Measurements from ENCODE around the gene KRTAP1-1. TPM values are rescaled to one million over a fixed set of nuclear protein-coding genes. Genes with fewer than 3 reads are reported as not detected.
A peak's percentile ranks its signal among the peaks of the same experiment; 100 is the strongest.

KRTAP1-1 gene
- total RNA-seq, 1 donor = 2.2 TPM

DNA sequence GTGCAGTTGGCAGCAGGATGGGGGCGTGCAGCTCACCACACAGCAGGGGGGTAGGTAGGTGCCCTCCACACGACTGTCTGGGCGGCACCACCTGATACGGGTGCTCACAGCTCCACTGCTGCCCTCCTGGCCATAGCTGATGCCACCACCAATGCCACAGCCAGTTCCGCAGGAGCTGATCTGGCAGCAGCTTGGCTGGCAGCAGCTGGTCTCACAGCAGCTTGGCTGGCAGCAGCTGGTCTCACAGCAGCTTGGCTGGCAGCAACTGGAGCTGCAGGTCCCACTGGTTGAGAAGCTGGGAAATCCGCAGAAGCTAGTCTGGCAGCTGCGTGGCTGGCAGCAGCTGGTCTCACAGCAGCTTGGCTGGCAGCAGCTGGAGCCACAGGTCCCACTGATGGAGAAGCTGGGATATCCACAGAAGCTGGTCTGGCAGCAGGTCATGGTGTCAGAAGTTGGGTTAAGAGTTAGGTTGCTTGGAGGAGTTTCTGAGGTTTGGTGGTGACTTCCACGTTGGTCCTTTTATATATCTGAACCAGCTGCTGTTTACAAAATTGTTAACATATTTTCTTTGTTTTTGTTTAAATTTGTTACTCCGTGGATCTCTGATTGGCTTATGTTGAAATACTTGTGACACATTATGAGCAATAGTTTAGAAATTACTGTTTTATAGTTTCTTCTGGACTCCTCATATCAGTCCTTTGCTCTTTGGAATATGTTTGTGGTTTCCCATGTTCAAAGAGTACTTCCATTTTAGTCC, 14.4 kb downstream of the KRTAP1-1 start, which contains the start of gene KRTAP1-5:
Gene KRTAP1-5, minus strand, starts transcription at position 494 of the 757 bp plus-strand sequence. Its CDS starts 53 bp downstream, at position 441.
- Histone ChIP-seq H3K4me2 (ENCODE audit: insufficient read depth, low read length) (peak within 1 kb of the TSS; percentile 67), H3K9me3 (ENCODE audit: low read depth, low read length) (no peaks in the 10 kb centered on the region), H3K79me2 (ENCODE audit: insufficient read depth, low read length) (no peaks in the 10 kb centered on the region), H2AFZ (ENCODE audit: low read length) (peak within 1 kb of the TSS; percentile 36), H3K27ac (ENCODE audit: low read depth, low read length) (peak within 1 kb of the TSS; percentile 59), H3K36me3 (ENCODE audit: insufficient read depth, low read length) (no peaks in the 10 kb centered on the region), H4K20me1 (ENCODE audit: insufficient read depth, low read length) (no peaks in the 10 kb centered on the region), H3K27me3 (ENCODE audit: insufficient read depth, low read length) (no peaks in the 10 kb centered on the region), H3K4me1 (ENCODE audit: insufficient read depth, low read length) (peaks cover 36% of the 10 kb centered on the region), H3K4me3 (ENCODE audit: insufficient read depth, low read length) (peak within 1 kb of the TSS; percentile 54)
- peak; percentile 89 for DNase-seq (ENCODE audit: insufficient read length, low spot score, missing footprints)
- TF ChIP-seq, protein P1, sequence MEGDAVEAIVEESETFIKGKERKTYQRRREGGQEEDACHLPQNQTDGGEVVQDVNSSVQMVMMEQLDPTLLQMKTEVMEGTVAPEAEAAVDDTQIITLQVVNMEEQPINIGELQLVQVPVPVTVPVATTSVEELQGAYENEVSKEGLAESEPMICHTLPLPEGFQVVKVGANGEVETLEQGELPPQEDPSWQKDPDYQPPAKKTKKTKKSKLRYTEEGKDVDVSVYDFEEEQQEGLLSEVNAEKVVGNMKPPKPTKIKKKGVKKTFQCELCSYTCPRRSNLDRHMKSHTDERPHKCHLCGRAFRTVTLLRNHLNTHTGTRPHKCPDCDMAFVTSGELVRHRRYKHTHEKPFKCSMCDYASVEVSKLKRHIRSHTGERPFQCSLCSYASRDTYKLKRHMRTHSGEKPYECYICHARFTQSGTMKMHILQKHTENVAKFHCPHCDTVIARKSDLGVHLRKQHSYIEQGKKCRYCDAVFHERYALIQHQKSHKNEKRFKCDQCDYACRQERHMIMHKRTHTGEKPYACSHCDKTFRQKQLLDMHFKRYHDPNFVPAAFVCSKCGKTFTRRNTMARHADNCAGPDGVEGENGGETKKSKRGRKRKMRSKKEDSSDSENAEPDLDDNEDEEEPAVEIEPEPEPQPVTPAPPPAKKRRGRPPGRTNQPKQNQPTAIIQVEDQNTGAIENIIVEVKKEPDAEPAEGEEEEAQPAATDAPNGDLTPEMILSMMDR (IDR thresholded peaks at IDR 0.05; ENCODE audit: extremely low read depth, low read depth, low read length) = no peak

DNA sequence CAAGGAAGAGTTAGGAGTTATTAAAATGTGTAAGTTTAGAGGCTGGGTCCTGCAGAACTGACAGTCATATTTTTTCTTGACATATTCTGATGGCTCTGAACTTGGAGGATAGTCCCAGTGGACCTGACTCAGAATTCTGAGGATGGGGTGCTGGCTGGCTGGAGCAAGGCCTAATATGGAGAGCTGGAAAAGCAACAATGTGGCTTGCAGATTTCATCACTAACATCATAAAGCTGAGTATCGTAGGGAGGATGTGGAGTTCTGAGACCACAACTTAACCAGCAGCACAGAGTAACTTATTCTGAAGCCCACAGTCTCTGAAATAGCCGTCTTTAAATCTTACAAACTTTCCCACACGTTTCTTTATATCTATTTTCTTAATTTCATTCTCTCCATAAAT, 16.6 kb downstream of the KRTAP1-1 start:
- no peaks in the 10 kb centered on the region for H3K27me3 ChIP-seq (ENCODE audit: insufficient read depth, low read length)
- peak overlapping the region; percentile 60 for H3K27ac ChIP-seq (ENCODE audit: low read depth, low read length)
- peaks cover 36% of the 10 kb centered on the region for H3K4me1 ChIP-seq (ENCODE audit: insufficient read depth, low read length)
- H3K4me3 ChIP-seq (ENCODE audit: insufficient read depth, low read length) = no peak overlapping the region
- peak overlapping the region; percentile 42 for H3K4me2 ChIP-seq (ENCODE audit: insufficient read depth, low read length)
- H2AFZ ChIP-seq (ENCODE audit: low read length) = no peak overlapping the region
- DNase-seq (ENCODE audit: insufficient read length, low spot score, missing footprints) = peak; percentile 78
- no peaks in the 10 kb centered on the region for H3K79me2 ChIP-seq (ENCODE audit: insufficient read depth, low read length)
- no peaks in the 10 kb centered on the region for H3K36me3 ChIP-seq (ENCODE audit: insufficient read depth, low read length)
- no peaks in the 10 kb centered on the region for H4K20me1 ChIP-seq (ENCODE audit: insufficient read depth, low read length)
- peaks cover 4% of the 10 kb centered on the region for H3K9me3 ChIP-seq (ENCODE audit: low read depth, low read length)
- TF ChIP-seq, protein P1 (IDR thresholded peaks at IDR 0.05; ENCODE audit: extremely low read depth, low read depth, low read length) = no peak

DNA sequence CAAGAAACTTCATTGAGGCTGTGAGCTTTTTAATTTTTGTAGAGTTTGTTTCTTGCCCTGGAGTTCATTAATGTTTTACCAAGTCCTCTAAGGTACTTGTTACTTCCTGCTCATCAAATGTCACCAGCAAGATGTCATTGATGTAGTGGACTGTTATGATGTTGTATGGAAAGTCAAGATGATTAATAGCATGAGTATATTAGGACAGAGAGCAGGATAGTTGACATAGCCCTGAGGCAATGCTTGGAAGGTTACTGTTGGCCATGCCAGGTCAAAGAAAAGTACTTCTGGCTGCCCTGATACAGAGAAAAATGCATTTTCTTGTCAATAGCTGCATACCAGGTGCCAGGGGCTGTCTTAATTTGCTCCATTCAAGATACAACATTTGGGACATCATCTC, 20.9 kb downstream of the KRTAP1-1 start:
- Histone ChIP-seq H3K36me3 (ENCODE audit: insufficient read depth, low read length) (no peaks in the 10 kb centered on the region), H3K27me3 (ENCODE audit: insufficient read depth, low read length) (no peaks in the 10 kb centered on the region), H3K4me1 (ENCODE audit: insufficient read depth, low read length) (peaks cover 12% of the 10 kb centered on the region), H4K20me1 (ENCODE audit: insufficient read depth, low read length) (no peaks in the 10 kb centered on the region), H3K4me3 (ENCODE audit: insufficient read depth, low read length) (no peak overlapping the region), H3K4me2 (ENCODE audit: insufficient read depth, low read length) (no peak overlapping the region), H3K9me3 (ENCODE audit: low read depth, low read length) (peaks cover 4% of the 10 kb centered on the region), H3K27ac (ENCODE audit: low read depth, low read length) (no peak overlapping the region), H2AFZ (ENCODE audit: low read length) (no peak overlapping the region), H3K79me2 (ENCODE audit: insufficient read depth, low read length) (no peaks in the 10 kb centered on the region)
- TF ChIP-seq, protein P1 (IDR thresholded peaks at IDR 0.05; ENCODE audit: extremely low read depth, low read depth, low read length) = no peak
- no peak for DNase-seq (ENCODE audit: insufficient read length, low spot score, missing footprints)

DNA sequence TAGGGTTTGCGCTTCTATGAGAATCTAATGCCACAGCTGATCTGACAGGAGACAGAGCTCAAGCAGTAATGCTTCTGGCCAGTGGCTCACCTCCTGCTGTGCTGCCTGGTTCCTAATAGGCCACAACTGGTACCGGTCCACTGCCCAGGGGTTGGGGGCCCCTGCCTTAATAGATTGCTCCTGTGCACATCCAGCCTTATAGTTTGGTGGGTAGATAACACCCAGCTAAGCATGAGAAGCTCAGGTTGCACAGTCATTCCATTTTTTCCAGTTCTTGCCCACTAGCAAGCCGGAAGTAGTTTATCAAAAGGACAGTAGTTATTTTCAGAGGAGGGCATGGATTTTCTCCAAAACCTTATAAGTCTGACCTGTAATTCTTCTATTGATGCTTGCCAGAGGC, 21.8 kb downstream of the KRTAP1-1 start:
- no peak for DNase-seq (ENCODE audit: insufficient read length, low spot score, missing footprints)
- Histone ChIP-seq H3K27ac (ENCODE audit: low read depth, low read length) (no peak overlapping the region), H2AFZ (ENCODE audit: low read length) (no peak overlapping the region), H3K4me2 (ENCODE audit: insufficient read depth, low read length) (no peak overlapping the region), H3K27me3 (ENCODE audit: insufficient read depth, low read length) (no peaks in the 10 kb centered on the region), H3K4me3 (ENCODE audit: insufficient read depth, low read length) (no peak overlapping the region), H3K4me1 (ENCODE audit: insufficient read depth, low read length) (peaks cover 3% of the 10 kb centered on the region), H3K79me2 (ENCODE audit: insufficient read depth, low read length) (no peaks in the 10 kb centered on the region), H3K36me3 (ENCODE audit: insufficient read depth, low read length) (no peaks in the 10 kb centered on the region), H4K20me1 (ENCODE audit: insufficient read depth, low read length) (no peaks in the 10 kb centered on the region), H3K9me3 (ENCODE audit: low read depth, low read length) (peaks cover 4% of the 10 kb centered on the region)
- TF ChIP-seq, protein P1 (IDR thresholded peaks at IDR 0.05; ENCODE audit: extremely low read depth, low read depth, low read length) = no peak

Data from osteoblast (primary cell).